H1 (cell line): ENCODE measurements around the gene MBNL1. TPM values are rescaled to one million over a fixed set of nuclear protein-coding genes. Genes with fewer than 3 reads are reported as not detected.

ENCODE experiments used
- ASH2L ChIP-seq: fragments of 200-600, 300-600 bp; sonication (generic); IDR thresholded peaks from one replicate; pipeline ENCODE4 v1.7.1; 2017; ENCODE audit warnings: low read length
- EP300 ChIP-seq, 2 experiments: IDR thresholded peaks; 1 replicate in 1 of 2; 2 replicates in 1 of 2; pipeline ENCODE4 v1.6.1; 2011 to 2012; ENCODE audit warnings: low read depth in 2 of 2, low read length in 2 of 2, mild to moderate bottlenecking in 2 of 2, borderline replicate concordance in 1 of 2, inconsistent platforms in 1 of 2, moderate library complexity in 1 of 2
- SUZ12 ChIP-seq: fragments of 200-600 bp; sonication (generic); IDR thresholded peaks from 2 replicates; pipeline ENCODE4 v1.6.1; 2012; ENCODE audit warnings: mild to moderate bottlenecking, inconsistent platforms, low read length, moderate library complexity, mixed read lengths
- TAF1 ChIP-seq: IDR thresholded peaks from 2 replicates; pipeline ENCODE4 v1.6.1; 2011; ENCODE audit warnings: mild to moderate bottlenecking, low read depth, low read length
- polyA plus RNA-seq, 7 experiments: library from polyadenylated mRNA; depleted of rRNA in 3 of 7; stranded (reverse) in 5 of 7; unstranded in 2 of 7; fragments of >200 nt in 5 of 7; fragments of 200-250 nt in 2 of 7; gene quantifications; 1 replicate in 5 of 7; 2 replicates in 1 of 7; 4 replicates in 1 of 7; pipeline versions ENCODE4 v1.2.1 to v1.2.3, GENCODE V29; 2011 to 2013; ENCODE audit warnings: missing spikeins in 2 of 7, mixed read lengths in 2 of 7
- total RNA-seq: library from RNA; stranded (reverse); fragmentation: NEBNext Ultra II Directional; extraction: Animal tissue kit (Norgen Biotek cat#: 25700); gene quantifications from 2 replicates; pipeline ENCODE4 v1.2.1, GENCODE V29; 2021
- TF ChIP-seq, protein P1 (sequence below), 3 experiments: IDR thresholded peaks; 1 replicate in 2 of 3; 2 replicates in 1 of 3; pipeline versions ENCODE4 v1.5.1 to v1.6.1; 2011; ENCODE audit warnings: low read length in 3 of 3, mild to moderate bottlenecking in 3 of 3, inconsistent platforms in 2 of 3, low read depth in 1 of 3, moderate library complexity in 1 of 3; ENCODE audit not compliant: insufficient read depth in 1 of 3; ENCODE audit errors: control extremely low read depth in 1 of 3

The MBNL1 gene
- total and polyA plus RNA-seq, 2 of the 8 experiments (the other 6 are each of a cell fraction or from before 2014, with no cell fraction given) = 5.0 to 16.4 TPM

DNA sequence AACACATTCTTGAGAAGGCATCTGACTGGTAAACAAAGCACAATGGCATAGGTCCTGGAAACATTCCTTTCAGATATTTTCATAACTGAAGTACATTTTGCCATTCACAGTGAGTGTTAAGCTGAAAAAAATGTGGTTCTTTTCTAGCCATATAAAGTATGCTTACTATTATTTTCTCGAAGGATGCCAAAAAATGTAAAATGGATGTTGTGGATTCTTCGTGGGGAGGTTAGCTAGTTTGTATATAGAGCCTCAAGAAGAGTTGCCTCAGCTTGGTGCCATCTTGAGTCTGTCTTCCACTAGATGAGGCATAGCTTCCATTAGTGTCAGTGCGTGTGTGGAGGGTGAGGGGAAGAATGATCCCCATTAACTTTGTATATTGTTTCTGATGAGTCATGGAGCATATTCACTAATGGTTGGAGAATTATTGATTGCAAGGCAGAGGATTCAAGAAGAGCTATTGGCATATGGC, 4.1 kb downstream of the MBNL1 start (continued):
- TF ChIP-seq TAF1 (no peak), ASH2L (no peak), EP300 (IDR thresholded peaks at IDR 0.05; ENCODE audit: borderline replicate concordance in 1 of 2, low read depth in 2 of 2, low read length in 2 of 2) (no peak), SUZ12 (no peak)
- TF ChIP-seq, protein P1, sequence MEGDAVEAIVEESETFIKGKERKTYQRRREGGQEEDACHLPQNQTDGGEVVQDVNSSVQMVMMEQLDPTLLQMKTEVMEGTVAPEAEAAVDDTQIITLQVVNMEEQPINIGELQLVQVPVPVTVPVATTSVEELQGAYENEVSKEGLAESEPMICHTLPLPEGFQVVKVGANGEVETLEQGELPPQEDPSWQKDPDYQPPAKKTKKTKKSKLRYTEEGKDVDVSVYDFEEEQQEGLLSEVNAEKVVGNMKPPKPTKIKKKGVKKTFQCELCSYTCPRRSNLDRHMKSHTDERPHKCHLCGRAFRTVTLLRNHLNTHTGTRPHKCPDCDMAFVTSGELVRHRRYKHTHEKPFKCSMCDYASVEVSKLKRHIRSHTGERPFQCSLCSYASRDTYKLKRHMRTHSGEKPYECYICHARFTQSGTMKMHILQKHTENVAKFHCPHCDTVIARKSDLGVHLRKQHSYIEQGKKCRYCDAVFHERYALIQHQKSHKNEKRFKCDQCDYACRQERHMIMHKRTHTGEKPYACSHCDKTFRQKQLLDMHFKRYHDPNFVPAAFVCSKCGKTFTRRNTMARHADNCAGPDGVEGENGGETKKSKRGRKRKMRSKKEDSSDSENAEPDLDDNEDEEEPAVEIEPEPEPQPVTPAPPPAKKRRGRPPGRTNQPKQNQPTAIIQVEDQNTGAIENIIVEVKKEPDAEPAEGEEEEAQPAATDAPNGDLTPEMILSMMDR (IDR thresholded peaks at IDR 0.05; ENCODE audit: control extremely low read depth in 1 of 3, insufficient read depth in 1 of 3, low read depth in 1 of 3, low read length in 3 of 3) = no peak
